HG02588 (cell line): ENCODE measurements around the gene PSMC3.

ENCODE experiments used
- ATAC-seq: cut with Tn5 transposase; IDR thresholded peaks from one replicate; pipeline ENCODE4 v1.9.1; 2021; ENCODE audit warnings: mild to moderate bottlenecking, moderate library complexity; ENCODE audit not compliant: unreplicated experiment

Gene PSMC3

GRCh38 chr11:47414685-47415070 lies 11.6 kb downstream of the PSMC3 start:
- ATAC-seq = no peak

GRCh38 chr11:47413908-47414684 lies 12.1 kb downstream of the PSMC3 start:
- ATAC-seq = no peak

- no peak for ATAC-seq
Measured at GRCh38 chr11:47413351-47413750, 12.9 kb downstream of the PSMC3 start.

GRCh38 chr11:47411884-47412746 lies 14.1 kb downstream of the PSMC3 start:
- no peak for ATAC-seq

GRCh38 chr11:47410370-47411264 lies 15.6 kb downstream of the PSMC3 start:
- no peak for ATAC-seq

- no peak for ATAC-seq
Measured at GRCh38 chr11:47409440-47410369, 16.5 kb downstream of the PSMC3 start.

GRCh38 chr11:47408598-47409439 lies 17.4 kb downstream of the PSMC3 start:
- no peak for ATAC-seq

GRCh38 chr11:47407746-47408590 lies 18.3 kb downstream of the PSMC3 start, which contains the start of gene SLC39A13:
Gene SLC39A13 (plus strand): TSS chr11:47408590. CDS start chr11:47410095, 1,505 bp downstream.
- peak; percentile 78 for ATAC-seq

- ATAC-seq = no peak
Measured at GRCh38 chr11:47406896-47407745, 19.1 kb downstream of the PSMC3 start.

GRCh38 chr11:47403571-47403970 lies 22.7 kb downstream of the PSMC3 start:
- ATAC-seq = no peak

- ATAC-seq = no peak
Measured at GRCh38 chr11:47403135-47403534, 23.1 kb downstream of the PSMC3 start.

- ATAC-seq = peak; percentile 59
Measured at GRCh38 chr11:47400768-47401279, 25.4 kb downstream of the PSMC3 start.

GRCh38 chr11:47399860-47400767 lies 26.1 kb downstream of the PSMC3 start:
- peak; percentile 44 for ATAC-seq

GRCh38 chr11:47398551-47398950 lies 27.7 kb downstream of the PSMC3 start:
- no peak for ATAC-seq

GRCh38 chr11:47398011-47398410 lies 28.2 kb downstream of the PSMC3 start:
- ATAC-seq = no peak

- no peak for ATAC-seq
Measured at GRCh38 chr11:47396049-47396320, 30.3 kb downstream of the PSMC3 start.
